Measurements from ENCODE around the gene ZNF281.
A peak's percentile ranks its signal among the peaks of the same experiment; 100 is the strongest.
"Not testable (repeated sequence)": the region's sequence is repeated elsewhere in the genome, so short reads cannot be mapped to it uniquely, and the experiment has no call there.

The ZNF281 gene

GRCh38 chr1:200409761-200410565, at the start of gene ZNF281:
Gene ZNF281 (minus strand): TSS chr1:200410036. CDS start chr1:200409705, 331 bp downstream.
- DNase-seq: peak; percentile 88

- DNase-seq: no peak
These were observed 48.9 kb upstream of the ZNF281 start for GRCh38 chr1:200458780-200459179.

- DNase-seq: no peak
These were observed 48.0 kb upstream of the ZNF281 start for GRCh38 chr1:200457810-200458209.

- DNase-seq: no peak
These were observed 44.6 kb upstream of the ZNF281 start for GRCh38 chr1:200454425-200454824.

GRCh38 chr1:200453553-200453905, 43.7 kb upstream of the ZNF281 start:
- DNase-seq: no peak

- DNase-seq: no peak
These were observed 43.2 kb upstream of the ZNF281 start for GRCh38 chr1:200452850-200453552.

- DNase-seq: no peak
These were observed 38.4 kb upstream of the ZNF281 start for GRCh38 chr1:200448034-200448762.

- DNase-seq: no peak
These were observed 35.4 kb upstream of the ZNF281 start for GRCh38 chr1:200445213-200445612.

- DNase-seq: no peak
These were observed 34.6 kb upstream of the ZNF281 start for GRCh38 chr1:200444478-200444877.

- no peak for DNase-seq
These were observed 34.0 kb upstream of the ZNF281 start for GRCh38 chr1:200443860-200444259.

- DNase-seq: no peak
These were observed 32.8 kb upstream of the ZNF281 start for GRCh38 chr1:200442537-200443156.

- DNase-seq: no peak
These were observed 32.2 kb upstream of the ZNF281 start for GRCh38 chr1:200442023-200442422.

GRCh38 chr1:200438911-200439310, 29.1 kb upstream of the ZNF281 start:
- no peak for DNase-seq

- not testable (repeated sequence) for DNase-seq
These were observed 28.6 kb upstream of the ZNF281 start for GRCh38 chr1:200438413-200438812.

- no peak for DNase-seq
These were observed 27.8 kb upstream of the ZNF281 start for GRCh38 chr1:200437556-200438203.

GRCh38 chr1:200437088-200437487, 27.3 kb upstream of the ZNF281 start:
- DNase-seq: no peak

- no peak for DNase-seq
These were observed 26.6 kb upstream of the ZNF281 start for GRCh38 chr1:200436436-200436835.

GRCh38 chr1:200435200-200435780, 25.5 kb upstream of the ZNF281 start:
- DNase-seq: no peak

GRCh38 chr1:200433586-200433985, 23.8 kb upstream of the ZNF281 start:
- DNase-seq: no peak

GRCh38 chr1:200432586-200432985, 22.8 kb upstream of the ZNF281 start:
- DNase-seq: no peak

- DNase-seq: no peak
These were observed 19.4 kb upstream of the ZNF281 start for GRCh38 chr1:200429221-200429751.

All from MV-4-11 (cell line).